Right atrium auricular region (tissue), 2 donors: ENCODE results near the gene RTL1. TPM values are rescaled to one million over a fixed set of nuclear protein-coding genes. Genes with fewer than 3 reads are reported as not detected.

Experiments used
- DNase-seq: peaks from one replicate; pipeline ENCODE4 v3.0.0-alpha.2; 2019; ENCODE audit warnings: low spot score
- H3K27ac ChIP-seq, 2 donors: fragments of 200-600 bp; sonication (generic); 1 replicate in 1 of 2; 2 replicates in 1 of 2; pipeline ENCODE4 v1.5.1; 2016 to 2019
- H3K27me3 ChIP-seq, 2 donors: fragments of 200-600 bp; sonication (generic); one replicate each; pipeline versions ENCODE4 v1.5.1 to v1.6.0; 2017 to 2019
- H3K36me3 ChIP-seq: fragments of 200-600 bp; sonication (generic); one replicate; pipeline ENCODE4 v1.5.1; 2016
- H3K4me1 ChIP-seq, 2 donors: fragments of 200-600 bp; sonication (generic); one replicate each; pipeline versions ENCODE4 v1.5.1 to v1.6.0; 2017 to 2019
- H3K4me3 ChIP-seq, 2 donors: fragments of 200-600 bp; sonication (generic); 1 replicate in 1 of 2; 2 replicates in 1 of 2; pipeline ENCODE4 v1.5.1; 2017 to 2019; ENCODE audit warnings: mild to moderate bottlenecking in 1 of 2, moderate library complexity in 1 of 2
- H3K9me3 ChIP-seq, 2 donors: fragments of 200-600 bp; sonication (generic); one replicate each; pipeline ENCODE4 v1.5.1; 2019
- total RNA-seq, 2 donors: library from RNA; depleted of rRNA; stranded (reverse); fragments of >200 nt; gene quantifications; one replicate each; pipeline ENCODE4 v1.1.0, GENCODE V29; 2016
- TF ChIP-seq, protein P1 (sequence below), 2 donors: fragments of 200-600 bp; sonication (generic); IDR thresholded peaks; one replicate each; pipeline ENCODE4 v1.5.1; 2019; ENCODE audit warnings: antibody characterized with exemption in 2 of 2

Gene RTL1
- total RNA-seq, 2 donors from 2014 or later: not detected

DNA sequence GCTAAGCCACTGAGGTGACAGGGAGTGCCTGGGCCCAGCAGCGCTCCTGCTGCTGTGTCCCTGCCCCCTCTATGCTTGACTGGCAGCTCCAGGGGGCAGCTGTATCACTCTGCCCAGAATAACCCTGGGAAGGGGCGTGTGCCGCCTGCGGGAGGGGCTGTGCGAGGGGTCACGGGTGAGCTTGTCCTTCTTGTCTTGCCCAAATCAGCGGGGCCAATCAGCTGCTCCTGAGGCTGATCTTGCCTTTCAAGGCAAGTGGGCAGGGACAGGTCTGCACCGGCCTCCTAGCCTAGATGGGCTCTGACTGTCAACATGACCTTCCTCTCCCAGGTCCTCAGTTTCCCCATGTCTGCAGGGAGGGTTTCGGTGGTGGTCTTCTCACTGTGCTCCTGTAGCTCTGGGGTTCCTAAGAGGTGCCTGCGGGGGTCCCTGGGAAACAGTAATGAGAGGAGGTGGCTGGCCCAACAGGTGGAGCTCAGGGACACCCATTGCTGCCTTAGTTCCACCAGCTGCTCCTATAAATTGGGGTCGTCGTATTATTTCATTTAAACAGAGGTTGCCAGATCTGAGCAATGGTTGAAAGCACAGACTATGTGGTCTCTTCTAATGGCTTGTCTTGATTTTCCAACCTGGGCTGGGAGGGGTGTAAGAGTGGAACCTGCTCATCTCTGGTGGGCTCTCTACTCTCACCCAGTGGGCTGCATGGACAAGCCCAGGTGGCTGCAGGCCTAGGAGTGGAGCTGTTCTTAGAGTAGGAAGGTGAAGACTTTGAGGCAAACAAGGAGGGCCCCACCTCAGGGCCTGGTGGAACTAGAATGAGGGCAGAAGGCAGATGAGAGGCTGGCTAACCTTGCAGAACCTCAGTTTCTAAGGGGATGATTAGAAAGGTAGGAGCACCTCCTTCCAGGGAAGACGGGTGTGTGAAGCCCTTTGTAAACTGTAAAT, 11.7 kb downstream of the RTL1 start:
- H3K4me3 ChIP-seq: no peak overlapping the region
- no peaks in the 10 kb centered on the region for H3K27me3 ChIP-seq
- DNase-seq: no peak
- H3K36me3 ChIP-seq: no peaks in the 10 kb centered on the region
- TF ChIP-seq, protein P1, sequence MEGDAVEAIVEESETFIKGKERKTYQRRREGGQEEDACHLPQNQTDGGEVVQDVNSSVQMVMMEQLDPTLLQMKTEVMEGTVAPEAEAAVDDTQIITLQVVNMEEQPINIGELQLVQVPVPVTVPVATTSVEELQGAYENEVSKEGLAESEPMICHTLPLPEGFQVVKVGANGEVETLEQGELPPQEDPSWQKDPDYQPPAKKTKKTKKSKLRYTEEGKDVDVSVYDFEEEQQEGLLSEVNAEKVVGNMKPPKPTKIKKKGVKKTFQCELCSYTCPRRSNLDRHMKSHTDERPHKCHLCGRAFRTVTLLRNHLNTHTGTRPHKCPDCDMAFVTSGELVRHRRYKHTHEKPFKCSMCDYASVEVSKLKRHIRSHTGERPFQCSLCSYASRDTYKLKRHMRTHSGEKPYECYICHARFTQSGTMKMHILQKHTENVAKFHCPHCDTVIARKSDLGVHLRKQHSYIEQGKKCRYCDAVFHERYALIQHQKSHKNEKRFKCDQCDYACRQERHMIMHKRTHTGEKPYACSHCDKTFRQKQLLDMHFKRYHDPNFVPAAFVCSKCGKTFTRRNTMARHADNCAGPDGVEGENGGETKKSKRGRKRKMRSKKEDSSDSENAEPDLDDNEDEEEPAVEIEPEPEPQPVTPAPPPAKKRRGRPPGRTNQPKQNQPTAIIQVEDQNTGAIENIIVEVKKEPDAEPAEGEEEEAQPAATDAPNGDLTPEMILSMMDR (IDR thresholded peaks at IDR 0.05): no peak
- H3K9me3 ChIP-seq: no peaks in the 10 kb centered on the region
- H3K27ac ChIP-seq: no peak overlapping the region
- H3K4me1 ChIP-seq: no peaks in the 10 kb centered on the region

DNA sequence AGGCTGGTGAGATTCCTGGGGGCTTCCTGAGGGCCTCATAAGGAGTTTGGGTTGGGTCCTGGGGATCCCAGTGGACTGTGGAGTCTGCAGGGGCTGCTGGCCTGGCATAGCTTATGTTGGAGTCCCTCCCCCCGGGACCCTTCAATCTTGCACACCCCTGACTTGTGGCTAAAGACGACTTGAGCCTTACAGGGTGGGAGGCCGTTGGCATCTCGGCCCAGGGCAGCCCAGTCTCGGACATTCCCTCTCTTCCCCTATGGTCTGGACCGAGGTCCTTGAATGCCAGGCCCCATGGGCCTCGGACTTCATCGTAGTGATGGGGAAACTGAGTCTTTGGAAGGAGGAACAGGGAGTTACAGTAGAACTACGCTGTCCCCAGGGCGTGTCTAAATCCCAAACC, 12.5 kb downstream of the RTL1 start:
- TF ChIP-seq, protein P1 (IDR thresholded peaks at IDR 0.05): no peak
- no peaks in the 10 kb centered on the region for H3K9me3 ChIP-seq
- no peak for DNase-seq
- no peak overlapping the region for H3K4me3 ChIP-seq
- H3K36me3 ChIP-seq: no peaks in the 10 kb centered on the region
- no peaks in the 10 kb centered on the region for H3K27me3 ChIP-seq
- no peak overlapping the region for H3K27ac ChIP-seq
- H3K4me1 ChIP-seq: no peaks in the 10 kb centered on the region

DNA sequence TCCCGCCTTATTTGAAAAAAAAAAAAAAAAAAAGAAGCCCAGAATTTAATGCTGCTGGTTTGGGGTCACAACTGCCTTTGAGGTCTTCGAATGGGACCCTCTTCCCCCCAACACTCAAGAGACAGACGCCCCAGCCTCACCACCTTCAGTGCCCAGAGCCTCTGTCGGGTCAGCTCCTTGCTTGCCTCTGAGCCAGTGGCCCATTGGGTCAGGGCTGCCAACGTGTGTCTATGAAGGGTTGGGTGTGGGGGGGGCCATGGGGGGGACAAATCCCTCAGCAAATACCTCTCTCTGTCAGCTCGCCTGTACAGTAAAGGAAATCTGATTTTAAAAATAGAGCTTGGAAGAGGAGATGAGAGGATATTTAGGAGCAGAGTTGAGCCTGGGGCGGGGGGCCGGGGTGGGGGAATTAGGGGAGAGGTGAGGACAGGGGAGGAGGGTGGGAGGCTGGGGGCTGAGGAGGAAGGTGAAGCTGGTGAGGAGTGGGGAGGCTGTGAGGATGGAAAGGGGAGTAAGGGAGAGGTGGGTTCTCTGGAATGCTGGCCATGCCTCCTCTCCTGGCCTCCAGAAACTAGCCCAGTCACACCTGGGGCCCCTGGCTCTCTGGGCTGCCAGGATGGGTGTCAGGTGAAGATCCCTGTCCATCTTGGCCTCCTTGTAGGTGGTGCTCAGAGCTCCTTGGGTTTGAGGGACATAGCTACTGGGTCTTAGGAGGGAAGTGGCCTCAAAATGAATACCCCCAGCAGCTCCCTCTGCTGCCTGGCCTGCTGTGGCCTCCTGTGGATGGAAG, 13.3 kb downstream of the RTL1 start:
- TF ChIP-seq, protein P1 (IDR thresholded peaks at IDR 0.05): no peak
- no peak for DNase-seq
- Histone ChIP-seq H3K9me3 (no peaks in the 10 kb centered on the region), H3K27me3 (no peaks in the 10 kb centered on the region), H3K27ac (no peak overlapping the region), H3K4me3 (no peak overlapping the region), H3K36me3 (no peaks in the 10 kb centered on the region), H3K4me1 (no peaks in the 10 kb centered on the region)

DNA sequence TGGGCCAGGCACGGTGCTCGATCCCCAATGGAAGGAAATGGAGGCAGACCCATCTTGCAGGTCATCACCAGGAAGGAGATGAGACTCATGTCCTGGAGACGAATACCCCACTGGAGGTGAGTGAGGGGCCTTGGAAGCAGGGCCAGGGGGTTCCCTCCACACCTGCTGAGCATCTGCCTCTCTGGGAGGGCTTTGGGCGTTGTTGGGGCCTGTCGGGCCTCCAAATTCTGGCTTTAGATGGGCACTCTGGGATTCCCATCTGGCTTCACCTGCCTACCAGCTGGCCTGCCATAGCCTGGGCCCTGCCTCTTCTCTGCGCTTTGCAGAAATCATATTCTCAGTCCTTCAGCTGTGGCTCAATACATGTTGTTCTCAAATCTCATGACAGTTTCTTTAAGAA, 13.9 kb downstream of the RTL1 start:
- H3K4me1 ChIP-seq: no peaks in the 10 kb centered on the region
- no peaks in the 10 kb centered on the region for H3K36me3 ChIP-seq
- H3K4me3 ChIP-seq: no peak overlapping the region
- H3K9me3 ChIP-seq: no peaks in the 10 kb centered on the region
- no peaks in the 10 kb centered on the region for H3K27me3 ChIP-seq
- TF ChIP-seq, protein P1 (IDR thresholded peaks at IDR 0.05): no peak
- DNase-seq: no peak
- H3K27ac ChIP-seq: no peak overlapping the region

DNA sequence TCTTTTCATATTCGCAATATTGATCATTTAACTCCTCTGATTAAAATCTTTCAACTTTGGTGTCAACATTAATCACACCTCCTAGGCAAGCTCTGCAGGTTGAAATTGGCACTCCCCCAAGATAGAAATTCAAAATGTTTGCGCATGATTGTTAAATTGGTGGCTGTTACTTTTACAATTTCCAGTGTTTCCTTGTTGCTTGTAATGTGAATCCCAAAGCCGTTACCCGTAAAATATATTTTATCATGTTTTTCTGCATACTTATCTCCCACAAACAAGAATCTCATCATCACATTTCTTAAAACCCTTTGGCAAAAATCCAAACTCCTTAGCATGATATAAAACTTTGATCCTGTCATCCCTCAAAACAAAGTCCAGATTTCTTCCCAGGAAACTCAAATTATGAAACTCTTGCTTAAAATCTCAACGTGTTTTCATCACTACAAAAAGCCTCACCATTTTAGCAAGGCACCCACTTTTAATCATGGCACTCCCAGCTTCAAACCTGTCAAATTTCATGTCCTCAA, 14.7 kb downstream of the RTL1 start:
- Histone ChIP-seq H3K27ac (no peak overlapping the region), H3K9me3 (no peaks in the 10 kb centered on the region), H3K27me3 (no peaks in the 10 kb centered on the region), H3K4me1 (no peaks in the 10 kb centered on the region), H3K36me3 (no peaks in the 10 kb centered on the region), H3K4me3 (no peak overlapping the region)
- no peak for DNase-seq
- TF ChIP-seq, protein P1 (IDR thresholded peaks at IDR 0.05): no peak
